ENCODE results near the gene RHOJ.

- TF ChIP-seq CTCF (conservative IDR thresholded peaks at IDR 0.05 in 1 of 2, IDR thresholded peaks at IDR 0.05 in 1 of 2; ENCODE audit: extremely low read depth in 1 of 2, insufficient read depth in 1 of 2, low read depth in 1 of 2, low read length in 2 of 2) = no peak
- no peak for TF ChIP-seq EZH2 (IDR thresholded peaks at IDR 0.05; ENCODE audit: borderline replicate concordance, low read length)
Observed at GRCh38 chr14:63240221-63240620, 36.0 kb downstream of the RHOJ start.

Measured in mammary epithelial cell (primary cell).